Measurements from ENCODE around the gene APOL6.

Gene APOL6

GRCh38 chr22:35628732-35629131 lies 19.5 kb upstream of the APOL6 start:
- TF ChIP-seq MYC (IDR thresholded peaks at IDR 0.05; ENCODE audit: low read depth, low read length): no peak
- DNase-seq (ENCODE audit: low read depth): no peak
- no peak overlapping the region for H3K4me3 ChIP-seq (ENCODE audit: low read depth, low read length)

GRCh38 chr22:35629406-35630216 lies 18.6 kb upstream of the APOL6 start:
- TF ChIP-seq POLR2A (IDR thresholded peaks at IDR 0.05; ENCODE audit: extremely low read depth, insufficient read length): no peak
- 0 out of 2 replicates have a peak, but pooled peaks have one; percentile 6 for TF ChIP-seq MAX (IDR thresholded peaks at IDR 0.05; ENCODE audit: low read depth, low read length)
- no peak for TF ChIP-seq CTCF (IDR thresholded peaks at IDR 0.05; ENCODE audit: low read depth, low read length)
- peak; percentile 40 for TF ChIP-seq MYC (IDR thresholded peaks at IDR 0.05; ENCODE audit: low read depth, low read length)
- H3K4me3 ChIP-seq (ENCODE audit: low read depth, low read length): no peak overlapping the region
- DNase-seq (ENCODE audit: low read depth): peak; percentile 93

- H3K4me3 ChIP-seq (ENCODE audit: low read depth, low read length): no peak overlapping the region
- no peak for TF ChIP-seq MAX (IDR thresholded peaks at IDR 0.05; ENCODE audit: low read depth, low read length)
- TF ChIP-seq MYC (IDR thresholded peaks at IDR 0.05; ENCODE audit: low read depth, low read length): no peak
- no peak for TF ChIP-seq POLR2A (IDR thresholded peaks at IDR 0.05; ENCODE audit: extremely low read depth, insufficient read length)
- no peak for TF ChIP-seq CTCF (IDR thresholded peaks at IDR 0.05; ENCODE audit: low read depth, low read length)
- no peak for DNase-seq (ENCODE audit: low read depth)
These were observed 17.9 kb upstream of the APOL6 start for GRCh38 chr22:35630387-35630793.

- DNase-seq (ENCODE audit: low read depth): no peak
- H3K4me3 ChIP-seq (ENCODE audit: low read depth, low read length): no peak overlapping the region
- TF ChIP-seq CTCF (IDR thresholded peaks at IDR 0.05; ENCODE audit: low read depth, low read length) (no peak), MYC (IDR thresholded peaks at IDR 0.05; ENCODE audit: low read depth, low read length) (no peak), POLR2A (IDR thresholded peaks at IDR 0.05; ENCODE audit: extremely low read depth, insufficient read length) (no peak), MAX (IDR thresholded peaks at IDR 0.05; ENCODE audit: low read depth, low read length) (no peak)
These were observed 17.4 kb upstream of the APOL6 start for GRCh38 chr22:35630891-35631290.

GRCh38 chr22:35631597-35631996 lies 16.6 kb upstream of the APOL6 start:
- TF ChIP-seq MAX (IDR thresholded peaks at IDR 0.05; ENCODE audit: low read depth, low read length): no peak
- TF ChIP-seq MYC (IDR thresholded peaks at IDR 0.05; ENCODE audit: low read depth, low read length): no peak
- TF ChIP-seq POLR2A (IDR thresholded peaks at IDR 0.05; ENCODE audit: extremely low read depth, insufficient read length): no peak
- TF ChIP-seq CTCF (IDR thresholded peaks at IDR 0.05; ENCODE audit: low read depth, low read length): peak; percentile 74
- no peak overlapping the region for H3K4me3 ChIP-seq (ENCODE audit: low read depth, low read length)
- DNase-seq (ENCODE audit: low read depth): peak; percentile 72

- TF ChIP-seq MAX (IDR thresholded peaks at IDR 0.05; ENCODE audit: low read depth, low read length) (no peak), CTCF (IDR thresholded peaks at IDR 0.05; ENCODE audit: low read depth, low read length) (no peak), MYC (IDR thresholded peaks at IDR 0.05; ENCODE audit: low read depth, low read length) (no peak), POLR2A (IDR thresholded peaks at IDR 0.05; ENCODE audit: extremely low read depth, insufficient read length) (no peak)
- no peak for DNase-seq (ENCODE audit: low read depth)
- H3K4me3 ChIP-seq (ENCODE audit: low read depth, low read length): no peak overlapping the region
These were observed 15.3 kb upstream of the APOL6 start for GRCh38 chr22:35632935-35633334.

Measured in NB4 (cell line).